H1 (cell line): ENCODE measurements around the gene DOK3. TPM values are rescaled to one million over a fixed set of nuclear protein-coding genes. Genes with fewer than 3 reads are reported as not detected.

ENCODE experiments used
- CTCF ChIA-PET: fragments of 300-600 bp; sonication (Branson Sonifier 250); formaldehyde crosslinking; loops from one replicate; lab custom pipeline; 2021; ENCODE audit not compliant: partially characterized antibody; lab: Charles Lee
- POLR2A ChIA-PET: fragments of 300-600 bp; sonication (Branson Sonifier 250); formaldehyde crosslinking; loops from one replicate; lab custom pipeline; 2021; ENCODE audit warnings: inconsistent platforms; ENCODE audit not compliant: partially characterized antibody; lab: Charles Lee
- DNase-seq, 2 experiments: peaks; one replicate each; pipeline versions ENCODE4 v3.0.0 to v3.0.0-alpha.2; 2010 to 2022; ENCODE audit warnings: low spot score in 2 of 2, low read depth in 1 of 2, mixed read lengths in 1 of 2
- FAIRE-seq: peaks from 2 replicates; lab custom pipeline; 2011; peaks lifted over from hg19 to GRCh38; lab: Jason Lieb, UNC
- H2AFZ ChIP-seq: 2 replicates; pipeline ENCODE4 v1.8.1; 2012; ENCODE audit warnings: low read length, inconsistent platforms
- H2AK5ac ChIP-seq: 2 replicates; pipeline ENCODE4 v1.6.1; 2013; ENCODE audit warnings: low read depth, low read length
- H2BK120ac ChIP-seq: replicated peaks from 2 replicates; pipeline ENCODE3; 2013; ENCODE audit warnings: low read depth, low read length, inconsistent platforms
- H2BK12ac ChIP-seq: 2 replicates; pipeline ENCODE4 v1.6.1; 2013; ENCODE audit warnings: low read depth, low read length
- H2BK15ac ChIP-seq: 2 replicates; pipeline ENCODE4 v1.6.1; 2013; ENCODE audit warnings: low read length
- H2BK20ac ChIP-seq: 2 replicates; pipeline ENCODE4 v1.6.1; 2013; ENCODE audit warnings: low read length
- H2BK5ac ChIP-seq: 2 replicates; pipeline ENCODE4 v1.6.1; 2013; ENCODE audit warnings: low read depth, low read length
- H3K14ac ChIP-seq: 2 replicates; pipeline ENCODE4 v1.6.1; 2013; ENCODE audit warnings: inconsistent platforms; ENCODE audit not compliant: insufficient read length
- H3K18ac ChIP-seq: 2 replicates; pipeline ENCODE4 v1.6.1; 2013; ENCODE audit warnings: low read length; ENCODE audit errors: extremely low read depth
- H3K23ac ChIP-seq: 2 replicates; pipeline ENCODE4 v1.6.1; 2013; ENCODE audit warnings: inconsistent platforms; ENCODE audit not compliant: insufficient read length
- H3K23me2 ChIP-seq: 2 replicates; pipeline ENCODE4 v1.6.1; 2013; ENCODE audit warnings: low read depth, low read length
- H3K27ac ChIP-seq: 2 replicates; pipeline ENCODE4 v1.6.1; 2011; ENCODE audit warnings: low read depth, low read length, inconsistent platforms
- H3K27me3 ChIP-seq, 4 experiments: replicated peaks in 1 of 4; 1 replicate in 1 of 4; 2 replicates in 3 of 4; pipeline versions ENCODE4 v1.6.1 to v1.8.1; 2011 to 2013; ENCODE audit warnings: low read length in 3 of 4, mild to moderate bottlenecking in 3 of 4, inconsistent platforms in 2 of 4, mixed read lengths in 2 of 4, moderate library complexity in 1 of 4; ENCODE audit not compliant: control insufficient read depth in 3 of 4, insufficient read depth in 3 of 4; ENCODE audit errors: extremely low read depth in 1 of 4
- H3K36me3 ChIP-seq, 4 experiments: 2 replicates each; pipeline versions ENCODE4 v1.6.1 to v1.8.1; 2011 to 2013; ENCODE audit warnings: mild to moderate bottlenecking in 4 of 4, low read length in 3 of 4, moderate library complexity in 2 of 4, control low read depth in 1 of 4, inconsistent platforms in 1 of 4; ENCODE audit not compliant: insufficient read depth in 4 of 4, control insufficient read depth in 2 of 4
- H3K4ac ChIP-seq: replicated peaks from 2 replicates; pipeline ENCODE3; 2013; ENCODE audit warnings: low read length, low read depth, mixed read lengths, inconsistent platforms; ENCODE audit not compliant: insufficient read length
- H3K4me1 ChIP-seq, 4 experiments: replicated peaks in 1 of 4; 1 replicate in 1 of 4; 2 replicates in 3 of 4; pipeline versions ENCODE4 v1.6.1 to v1.8.1; 2011 to 2013; ENCODE audit warnings: low read length in 3 of 4, inconsistent platforms in 2 of 4, mixed read lengths in 1 of 4; ENCODE audit not compliant: insufficient read depth in 4 of 4, control insufficient read depth in 3 of 4
- H3K4me2 ChIP-seq, 2 experiments: 2 replicates each; pipeline versions ENCODE4 v1.6.1 to v1.8.1; 2011 to 2013; ENCODE audit warnings: low read depth in 2 of 2, low read length in 2 of 2, control low read depth in 1 of 2, inconsistent platforms in 1 of 2, mild to moderate bottlenecking in 1 of 2; ENCODE audit not compliant: insufficient read depth in 1 of 2
- H3K4me3 ChIP-seq, 4 experiments: fragments of 200-600, 300-600 bp in 1 of 4; sonication (generic), shearing (Covaris generic), sonication (Bioruptor Twin) in 1 of 4; 2 replicates each; pipeline versions ENCODE4 v1.5.1 to v1.8.1; 2011 to 2016; ENCODE audit warnings: low read length in 4 of 4, low read depth in 3 of 4, control low read depth in 2 of 4, inconsistent platforms in 2 of 4, mild to moderate bottlenecking in 2 of 4, mixed read lengths in 1 of 4, moderate library complexity in 1 of 4; ENCODE audit not compliant: insufficient read depth in 2 of 4; ENCODE audit errors: extremely low read depth in 1 of 4
- H3K56ac ChIP-seq: replicated peaks from 2 replicates; pipeline ENCODE3; 2013; ENCODE audit warnings: low read depth, mild to moderate bottlenecking, mixed read lengths, low read length, inconsistent platforms; ENCODE audit not compliant: insufficient read length
- H3K79me1 ChIP-seq: 2 replicates; pipeline ENCODE4 v1.6.1; 2013; ENCODE audit warnings: low read depth, low read length, control low read depth
- H3K79me2 ChIP-seq, 2 experiments: 2 replicates each; pipeline versions ENCODE4 v1.6.1 to v1.8.1; 2012 to 2013; ENCODE audit warnings: low read length in 2 of 2, mild to moderate bottlenecking in 2 of 2, inconsistent platforms in 1 of 2; ENCODE audit not compliant: insufficient read depth in 2 of 2, control insufficient read depth in 1 of 2
- H3K9ac ChIP-seq, 4 experiments: replicated peaks in 1 of 4; 1 replicate in 1 of 4; 2 replicates in 3 of 4; pipeline versions ENCODE4 v1.6.1 to v1.8.1; 2011 to 2013; ENCODE audit warnings: low read depth in 3 of 4, low read length in 3 of 4, control low read depth in 2 of 4, mild to moderate bottlenecking in 2 of 4, moderate library complexity in 2 of 4, inconsistent platforms in 1 of 4; ENCODE audit errors: extremely low read depth in 1 of 4
- H3K9me3 ChIP-seq, 2 experiments: 2 replicates each; pipeline versions ENCODE4 v1.6.1 to v1.8.1; 2012 to 2013; ENCODE audit warnings: mild to moderate bottlenecking in 2 of 2, moderate library complexity in 2 of 2, control low read depth in 1 of 2, inconsistent platforms in 1 of 2, low read depth in 1 of 2, low read length in 1 of 2, mixed read lengths in 1 of 2; ENCODE audit not compliant: insufficient read depth in 2 of 2
- H4K20me1 ChIP-seq, 2 experiments: replicated peaks in 1 of 2; 2 replicates each; pipeline versions ENCODE3 to v1.8.1; 2011 to 2013; ENCODE audit warnings: inconsistent platforms in 2 of 2, low read length in 2 of 2, mild to moderate bottlenecking in 1 of 2; ENCODE audit not compliant: insufficient read depth in 2 of 2, control insufficient read depth in 1 of 2
- H4K5ac ChIP-seq: 2 replicates; pipeline ENCODE4 v1.6.1; 2013; ENCODE audit warnings: low read length, low read depth, mixed read lengths, inconsistent platforms; ENCODE audit not compliant: insufficient read length
- H4K8ac ChIP-seq: 2 replicates; pipeline ENCODE4 v1.8.0; 2013; ENCODE audit warnings: mild to moderate bottlenecking, moderate library complexity, low read length, inconsistent platforms; ENCODE audit not compliant: insufficient read depth; ENCODE audit errors: extremely low read depth
- H4K91ac ChIP-seq: replicated peaks from 2 replicates; pipeline ENCODE3; 2013; ENCODE audit warnings: low read length, mixed read lengths, inconsistent platforms; ENCODE audit not compliant: insufficient read length
- CTBP2 ChIP-seq: IDR thresholded peaks from 2 replicates; pipeline ENCODE4 v1.7.0; 2011; ENCODE audit warnings: borderline replicate concordance, mild to moderate bottlenecking, moderate library complexity, mixed read lengths, low read length; ENCODE audit not compliant: insufficient read depth, insufficient read length
- TEAD4 ChIP-seq: IDR thresholded peaks from 2 replicates; pipeline ENCODE4 v1.6.1; 2012; ENCODE audit warnings: low read depth, low read length, inconsistent platforms, mixed read lengths
- ZNF274 ChIP-seq: IDR thresholded peaks from 2 replicates; pipeline ENCODE4 v1.7.0; 2012; ENCODE audit warnings: low read length, borderline replicate concordance; ENCODE audit errors: extremely low read depth
- WGBS, 2 experiments: shearing (Covaris generic) in 1 of 2; methylation state at CpG; one replicate each; pipeline versions ENCODE4 v1.1.6 to v1.1.7; 2013 to 2015; ENCODE audit warnings: low lambda C conversion rate in 2 of 2, mixed read lengths in 2 of 2, inconsistent platforms in 1 of 2, low coverage in 1 of 2, missing lambda C conversion rate in 1 of 2; ENCODE audit not compliant: insufficient replicate concordance in 2 of 2, insufficient coverage in 1 of 2, insufficient read length in 1 of 2; ENCODE audit errors: extremely low coverage in 1 of 2, missing lambda C conversion rate in 1 of 2; 5-methylcytosine and 5-hydroxymethylcytosine counted together
- polyA plus RNA-seq, 7 experiments: library from polyadenylated mRNA; depleted of rRNA in 3 of 7; stranded (reverse) in 5 of 7; unstranded in 2 of 7; fragments of >200 nt in 5 of 7; fragments of 200-250 nt in 2 of 7; gene quantifications; 1 replicate in 5 of 7; 2 replicates in 1 of 7; 4 replicates in 1 of 7; pipeline versions ENCODE4 v1.2.1 to v1.2.3, GENCODE V29; 2011 to 2013; ENCODE audit warnings: missing spikeins in 2 of 7, mixed read lengths in 2 of 7
- total RNA-seq: library from RNA; stranded (reverse); fragmentation: NEBNext Ultra II Directional; extraction: Animal tissue kit (Norgen Biotek cat#: 25700); gene quantifications from 2 replicates; pipeline ENCODE4 v1.2.1, GENCODE V29; 2021
- TF ChIP-seq, protein P1 (sequence below): IDR thresholded peaks from 2 replicates; pipeline ENCODE4 v1.6.1; 2012; ENCODE audit warnings: inconsistent platforms

DOK3 gene
- total and polyA plus RNA-seq, 2 of the 8 experiments (the other 6 are each of a cell fraction or from before 2014, with no cell fraction given): 4.2 to 6.4 TPM

DNA sequence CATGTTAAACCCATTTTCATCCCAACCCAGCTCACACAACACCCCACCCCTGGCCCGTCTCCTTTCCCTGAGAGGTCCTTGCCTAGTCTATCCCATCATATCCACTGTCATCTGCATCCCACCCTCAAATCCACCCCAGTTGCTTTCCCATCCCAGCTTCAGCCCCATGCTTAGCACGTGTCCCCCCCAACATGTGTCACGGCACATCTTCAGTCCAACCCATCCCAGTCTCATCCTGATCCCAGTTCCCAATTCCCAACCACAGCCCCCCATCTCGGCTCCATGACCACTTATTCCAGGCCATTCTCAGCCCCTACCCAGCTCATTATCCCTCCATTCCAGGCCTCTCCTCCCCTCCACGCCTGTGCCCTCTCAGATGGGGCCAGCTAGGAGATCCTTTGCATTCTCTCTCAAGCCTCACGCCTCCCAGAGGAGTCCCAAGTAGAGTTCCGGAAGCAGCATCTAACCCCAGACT, 35.6 kb downstream of the DOK3 start:
- ChIA-PET POLR2A (interaction anchor here (65.5 to 67.5 kb wide), 2 partner anchors 5 to 6 kb away, joined by 3349 read pairs; partner anchors contain the start of genes DBN1, DOK3, PDLIM7 and PRR7), CTCF (interaction anchor here (0.7 to 10.4 kb wide), 6 partner anchors 15 to 41 kb away, joined by 4 to 162 read pairs (median 24); partner anchors contain the start of gene PDLIM7)
- Histone ChIP-seq H3K4me2 (peak overlapping the region; percentile 71 to 72), H3K4ac (peak overlapping the region; percentile 98), H2BK20ac (peak overlapping the region; percentile 90), H3K4me1 (peaks cover 11 to 46% (median 39%) of the 10 kb centered on the region in 4 experiments), H3K23me2 (peaks cover 3% of the 10 kb centered on the region), H3K27me3 (no peaks in the 10 kb centered on the region), H3K23ac (no peak overlapping the region), H2BK12ac (peak overlapping the region; percentile 94; the same call in 1 of the 2 replicates), H2BK120ac (no peak overlapping the region), H3K56ac (peak overlapping the region; percentile 62), H3K79me1 (peaks cover 19% of the 10 kb centered on the region), H3K9me3 (no peaks in the 10 kb centered on the region), H2BK15ac (peak overlapping the region; percentile 99), H2BK5ac (peak overlapping the region; percentile 81; the same call in 1 of the 2 replicates), H3K79me2 (peaks cover 14 to 37% of the 10 kb centered on the region in 2 experiments), H3K36me3 (peaks cover 3 to 23% (median 6%) of the 10 kb centered on the region in 4 experiments; a peak in 6 of 8 replicates), H4K8ac (no peak overlapping the region), H4K5ac (peak overlapping the region; percentile 48), H2AK5ac (peak overlapping the region; percentile 65; the same call in 1 of the 2 replicates), H3K27ac (no peak overlapping the region), H3K18ac (peak overlapping the region; percentile 78), H4K20me1 (peaks cover 21 to 22% of the 10 kb centered on the region in 2 experiments), H4K91ac (peak overlapping the region; percentile 80), H3K14ac (no peak overlapping the region), H3K9ac (peak overlapping the region in 1 of 4 experiments; percentile 21; a peak in 2 of 7 replicates), H3K4me3 (peak overlapping the region; percentile 23 to 91 (median 40); a peak in 7 of 8 replicates), H2AFZ (no peak overlapping the region)
- FAIRE-seq (no peak), DNase-seq (no peak)
- WGBS, 2 experiments: 52% methylated on average over 7 of the region's 7 CpGs; no CpG with 5 or more reads in 1 of the 2 experiments
- TF ChIP-seq TEAD4 (no peak), CTBP2 (no peak), ZNF274 (no peak)
- TF ChIP-seq, protein P1, sequence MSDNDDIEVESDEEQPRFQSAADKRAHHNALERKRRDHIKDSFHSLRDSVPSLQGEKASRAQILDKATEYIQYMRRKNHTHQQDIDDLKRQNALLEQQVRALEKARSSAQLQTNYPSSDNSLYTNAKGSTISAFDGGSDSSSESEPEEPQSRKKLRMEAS: peak; percentile 75
